ENCODE results near the gene ATG12. TPM values are rescaled to one million over a fixed set of nuclear protein-coding genes. Genes with fewer than 3 reads are reported as not detected.

ATG12 gene
- total and polyA plus RNA-seq, 10 donors = 30.6 to 90.4 (median 49.6) TPM

DNA sequence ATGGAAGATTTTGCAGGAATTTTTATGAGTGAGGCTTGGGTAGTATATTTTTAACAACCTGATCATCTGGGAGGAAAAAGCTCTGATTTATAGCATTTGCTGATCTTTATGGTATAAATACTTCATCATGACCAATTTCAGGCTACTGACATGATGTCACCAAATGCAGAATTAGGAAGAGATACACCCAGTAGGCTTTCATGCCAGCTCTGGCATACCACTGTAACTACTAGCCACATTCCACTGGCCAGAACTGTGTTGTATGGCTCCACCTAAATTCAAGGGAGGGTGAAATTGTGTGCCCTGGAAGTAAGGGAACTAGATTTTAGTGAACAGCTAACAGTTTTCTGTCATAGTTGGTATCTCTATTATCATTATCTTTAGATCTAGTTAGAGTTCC lies 18.0 kb upstream of the ATG12 start:
- Histone ChIP-seq H3K36me3 (no peaks in the 10 kb centered on the region), H3K4me1 (peaks cover 0 to 42% (median 20%) of the 10 kb centered on the region in 6 donors), H3K27me3 (replicated peaks in 1 of 7) (no peaks in the 10 kb centered on the region), H3K9me3 (peaks cover 2 to 16% (median 11%) of the 10 kb centered on the region in 8 donors), H3K4me3 (no peak overlapping the region), H3K27ac (no peak overlapping the region)
- intact Hi-C loops (cut with DNase I; ENCODE audit: low total_unique reads) = no loop called here
- no peak for DNase-seq
- TF ChIP-seq POLR2AphosphoS5 (IDR thresholded peaks at IDR 0.05) (no peak), POLR2A (IDR thresholded peaks at IDR 0.05) (no peak)
- TF ChIP-seq, protein P1, sequence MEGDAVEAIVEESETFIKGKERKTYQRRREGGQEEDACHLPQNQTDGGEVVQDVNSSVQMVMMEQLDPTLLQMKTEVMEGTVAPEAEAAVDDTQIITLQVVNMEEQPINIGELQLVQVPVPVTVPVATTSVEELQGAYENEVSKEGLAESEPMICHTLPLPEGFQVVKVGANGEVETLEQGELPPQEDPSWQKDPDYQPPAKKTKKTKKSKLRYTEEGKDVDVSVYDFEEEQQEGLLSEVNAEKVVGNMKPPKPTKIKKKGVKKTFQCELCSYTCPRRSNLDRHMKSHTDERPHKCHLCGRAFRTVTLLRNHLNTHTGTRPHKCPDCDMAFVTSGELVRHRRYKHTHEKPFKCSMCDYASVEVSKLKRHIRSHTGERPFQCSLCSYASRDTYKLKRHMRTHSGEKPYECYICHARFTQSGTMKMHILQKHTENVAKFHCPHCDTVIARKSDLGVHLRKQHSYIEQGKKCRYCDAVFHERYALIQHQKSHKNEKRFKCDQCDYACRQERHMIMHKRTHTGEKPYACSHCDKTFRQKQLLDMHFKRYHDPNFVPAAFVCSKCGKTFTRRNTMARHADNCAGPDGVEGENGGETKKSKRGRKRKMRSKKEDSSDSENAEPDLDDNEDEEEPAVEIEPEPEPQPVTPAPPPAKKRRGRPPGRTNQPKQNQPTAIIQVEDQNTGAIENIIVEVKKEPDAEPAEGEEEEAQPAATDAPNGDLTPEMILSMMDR (IDR thresholded peaks at IDR 0.05 in 8 of 11, conservative IDR thresholded peaks at IDR 0.05 in 3 of 11) = no peak

GRCh38 chr5:115858396-115858795 lies 17.0 kb upstream of the ATG12 start:
- intact Hi-C loops (cut with DNase I; ENCODE audit: low total_unique reads) = no loop called here
- Histone ChIP-seq H3K9me3 (peaks cover under 1 to 13% (median 8%) of the 10 kb centered on the region in 8 donors), H3K27ac (peak overlapping the region in 2 of 8 donors; percentile 30 to 33), H3K4me3 (peak overlapping the region in 1 of 8 donors; percentile 5), H3K4me1 (peaks cover 0 to 42% (median 20%) of the 10 kb centered on the region in 6 donors), H3K27me3 (replicated peaks in 1 of 7) (no peaks in the 10 kb centered on the region), H3K36me3 (peaks cover 0 to 7% (median 0%) of the 10 kb centered on the region in 6 donors)
- no peak for DNase-seq
- TF ChIP-seq POLR2A (IDR thresholded peaks at IDR 0.05) (no peak), POLR2AphosphoS5 (IDR thresholded peaks at IDR 0.05) (no peak)
- TF ChIP-seq, protein P1 (IDR thresholded peaks at IDR 0.05 in 8 of 11, conservative IDR thresholded peaks at IDR 0.05 in 3 of 11) = no peak
- 56 to 67% (median 64%) methylated on average over 3 of the region's 3 CpGs for WGBS, 5 donors

DNA sequence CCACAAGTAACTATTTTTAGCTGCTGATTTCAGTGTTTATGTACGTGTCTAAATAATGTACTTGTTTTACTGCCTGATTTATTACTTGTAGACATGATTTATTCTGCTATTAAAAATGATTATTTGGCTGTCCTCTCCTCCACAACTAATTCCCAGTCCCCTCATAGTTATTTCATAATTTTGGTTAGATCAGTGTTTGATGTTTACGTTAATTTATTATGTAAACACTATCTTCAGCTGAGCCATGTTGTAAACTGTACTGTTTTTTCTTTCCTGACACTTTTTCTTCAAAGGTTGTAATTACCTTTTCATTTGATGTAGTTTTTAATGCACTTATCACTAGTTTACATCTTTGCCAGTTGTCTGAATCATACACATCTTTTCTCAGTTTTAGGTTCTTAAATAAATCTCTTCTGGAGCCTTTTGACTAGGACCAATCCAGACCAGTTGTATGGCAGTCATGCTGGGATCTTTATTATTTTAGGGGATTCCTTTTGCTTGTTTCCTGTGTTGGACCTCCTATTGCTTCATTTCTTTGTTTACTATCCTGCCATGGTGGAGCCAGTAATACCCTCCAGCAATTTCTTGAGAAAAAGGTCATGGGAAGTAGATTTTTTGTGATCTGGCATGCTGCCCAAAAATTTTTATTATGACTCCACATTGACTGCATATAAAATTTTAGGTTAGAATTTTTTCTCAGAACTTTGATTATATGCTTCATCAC lies 16.4 kb upstream of the ATG12 start:
- H3K4me1 ChIP-seq = peaks cover 0 to 42% (median 20%) of the 10 kb centered on the region in 6 donors
- peaks cover 0 to 12% (median 7%) of the 10 kb centered on the region in 8 donors for H3K9me3 ChIP-seq
- no peak for DNase-seq
- intact Hi-C loops (cut with DNase I; ENCODE audit: low total_unique reads) = no loop called here
- peak overlapping the region in 2 of 8 donors; percentile 30 to 33 for H3K27ac ChIP-seq
- TF ChIP-seq, protein P1 (IDR thresholded peaks at IDR 0.05 in 8 of 11, conservative IDR thresholded peaks at IDR 0.05 in 3 of 11) = no peak
- TF ChIP-seq POLR2A (IDR thresholded peaks at IDR 0.05) = no peak
- TF ChIP-seq POLR2AphosphoS5 (IDR thresholded peaks at IDR 0.05) = no peak
- H3K36me3 ChIP-seq = peaks cover 0 to 7% (median 0%) of the 10 kb centered on the region in 6 donors
- no peak overlapping the region for H3K4me3 ChIP-seq
- H3K27me3 ChIP-seq (replicated peaks in 1 of 7) = no peaks in the 10 kb centered on the region
- WGBS, 5 donors = 62 to 79% (median 67%) methylated on average over 2 of the region's 2 CpGs

- TF ChIP-seq POLR2A (IDR thresholded peaks at IDR 0.05) = no peak
- TF ChIP-seq, protein P1 (IDR thresholded peaks at IDR 0.05 in 8 of 11, conservative IDR thresholded peaks at IDR 0.05 in 3 of 11) = no peak
- TF ChIP-seq POLR2AphosphoS5 (IDR thresholded peaks at IDR 0.05) = no peak
- Histone ChIP-seq H3K36me3 (peaks cover 0 to 7% (median 0%) of the 10 kb centered on the region in 6 donors), H3K27ac (no peak overlapping the region), H3K4me3 (no peak overlapping the region), H3K9me3 (peaks cover 0 to 12% (median 7%) of the 10 kb centered on the region in 8 donors), H3K27me3 (replicated peaks in 1 of 7) (no peaks in the 10 kb centered on the region), H3K4me1 (peaks cover 0 to 46% (median 20%) of the 10 kb centered on the region in 6 donors)
- 85 to 95% (median 89%) methylated on average over 1 of the region's 1 CpG for WGBS, 5 donors
- intact Hi-C loops (cut with DNase I; ENCODE audit: low total_unique reads) = no loop called here
- no peak for DNase-seq
Observed at GRCh38 chr5:115857057-115857479, 15.7 kb upstream of the ATG12 start.

Measured in spleen (tissue), 11 donors.